OCI-LY1 (cell line): ENCODE data around the gene SMIM13.

Experiments used
- EZH2 ChIP-seq: fragments of 200-600 bp; sonication (generic), shearing (Covaris generic); IDR thresholded peaks from 2 replicates; pipeline ENCODE4 v1.8.0; 2017; ENCODE audit warnings: borderline replicate concordance, mixed run types, mild to moderate bottlenecking, antibody characterized with exemption, low read length, moderate library complexity, mixed read lengths
- TF ChIP-seq, protein P1 (sequence below): fragments of 200-600 bp; sonication (generic), shearing (Covaris generic); IDR thresholded peaks from 2 replicates; pipeline ENCODE4 v1.5.1; 2017; ENCODE audit warnings: mild to moderate bottlenecking, antibody characterized with exemption, low read length, moderate library complexity, mixed read lengths

DNA sequence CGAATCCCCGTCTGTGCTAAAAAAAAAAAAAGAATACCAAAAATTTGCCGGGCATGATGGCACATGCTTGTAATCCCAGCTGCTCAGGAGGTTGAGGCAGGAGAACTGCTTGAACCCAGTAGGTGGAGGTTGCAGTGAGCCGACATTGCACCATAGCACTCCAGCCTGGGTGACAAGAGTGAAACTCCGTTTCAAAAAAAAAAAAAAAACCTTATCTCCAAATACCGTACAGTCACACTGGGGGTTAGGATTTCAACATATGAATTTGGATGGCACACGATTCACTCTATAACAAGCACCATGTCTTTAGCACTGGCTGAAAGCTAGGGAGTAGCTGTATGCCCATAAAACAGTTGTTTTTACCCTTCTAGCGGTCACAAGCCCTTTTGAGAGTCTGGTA is 3.8 kb downstream of the SMIM13 start:
- TF ChIP-seq, protein P1, sequence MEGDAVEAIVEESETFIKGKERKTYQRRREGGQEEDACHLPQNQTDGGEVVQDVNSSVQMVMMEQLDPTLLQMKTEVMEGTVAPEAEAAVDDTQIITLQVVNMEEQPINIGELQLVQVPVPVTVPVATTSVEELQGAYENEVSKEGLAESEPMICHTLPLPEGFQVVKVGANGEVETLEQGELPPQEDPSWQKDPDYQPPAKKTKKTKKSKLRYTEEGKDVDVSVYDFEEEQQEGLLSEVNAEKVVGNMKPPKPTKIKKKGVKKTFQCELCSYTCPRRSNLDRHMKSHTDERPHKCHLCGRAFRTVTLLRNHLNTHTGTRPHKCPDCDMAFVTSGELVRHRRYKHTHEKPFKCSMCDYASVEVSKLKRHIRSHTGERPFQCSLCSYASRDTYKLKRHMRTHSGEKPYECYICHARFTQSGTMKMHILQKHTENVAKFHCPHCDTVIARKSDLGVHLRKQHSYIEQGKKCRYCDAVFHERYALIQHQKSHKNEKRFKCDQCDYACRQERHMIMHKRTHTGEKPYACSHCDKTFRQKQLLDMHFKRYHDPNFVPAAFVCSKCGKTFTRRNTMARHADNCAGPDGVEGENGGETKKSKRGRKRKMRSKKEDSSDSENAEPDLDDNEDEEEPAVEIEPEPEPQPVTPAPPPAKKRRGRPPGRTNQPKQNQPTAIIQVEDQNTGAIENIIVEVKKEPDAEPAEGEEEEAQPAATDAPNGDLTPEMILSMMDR = no peak
- no peak for TF ChIP-seq EZH2
